ENCODE results near the gene PTDSS2. TPM values are rescaled to one million over a fixed set of nuclear protein-coding genes. Genes with fewer than 3 reads are reported as not detected.
A peak's percentile ranks its signal among the peaks of the same experiment; 100 is the strongest.

The PTDSS2 gene
- total RNA-seq, 1 donor from 2014 or later: 26.3 TPM

DNA sequence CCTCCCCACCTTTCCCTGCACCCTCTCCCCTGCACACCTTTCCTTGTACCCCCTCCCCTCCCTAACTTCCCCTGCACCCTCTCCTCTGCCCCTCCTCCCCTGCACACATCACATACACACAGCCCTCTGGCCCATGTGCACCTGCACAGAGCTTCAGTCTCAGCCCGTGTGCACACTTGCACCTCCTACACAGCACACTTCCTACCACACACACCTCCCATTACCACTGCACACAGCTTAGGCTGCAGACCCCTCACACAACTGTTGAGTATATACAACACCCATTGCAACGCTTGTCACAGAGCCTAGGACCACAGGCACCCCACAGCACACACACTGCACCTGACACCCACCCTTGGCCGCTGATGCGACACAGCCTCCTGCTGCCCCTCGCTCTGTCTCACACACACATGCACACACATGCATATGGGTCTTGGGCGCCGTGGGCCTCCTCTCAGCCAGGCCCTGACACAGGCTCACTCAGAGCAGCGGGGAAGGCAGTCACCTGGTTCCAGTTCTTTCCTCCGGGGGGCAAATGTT is 35.7 kb upstream of the PTDSS2 start:
- TF ChIP-seq, protein P1, sequence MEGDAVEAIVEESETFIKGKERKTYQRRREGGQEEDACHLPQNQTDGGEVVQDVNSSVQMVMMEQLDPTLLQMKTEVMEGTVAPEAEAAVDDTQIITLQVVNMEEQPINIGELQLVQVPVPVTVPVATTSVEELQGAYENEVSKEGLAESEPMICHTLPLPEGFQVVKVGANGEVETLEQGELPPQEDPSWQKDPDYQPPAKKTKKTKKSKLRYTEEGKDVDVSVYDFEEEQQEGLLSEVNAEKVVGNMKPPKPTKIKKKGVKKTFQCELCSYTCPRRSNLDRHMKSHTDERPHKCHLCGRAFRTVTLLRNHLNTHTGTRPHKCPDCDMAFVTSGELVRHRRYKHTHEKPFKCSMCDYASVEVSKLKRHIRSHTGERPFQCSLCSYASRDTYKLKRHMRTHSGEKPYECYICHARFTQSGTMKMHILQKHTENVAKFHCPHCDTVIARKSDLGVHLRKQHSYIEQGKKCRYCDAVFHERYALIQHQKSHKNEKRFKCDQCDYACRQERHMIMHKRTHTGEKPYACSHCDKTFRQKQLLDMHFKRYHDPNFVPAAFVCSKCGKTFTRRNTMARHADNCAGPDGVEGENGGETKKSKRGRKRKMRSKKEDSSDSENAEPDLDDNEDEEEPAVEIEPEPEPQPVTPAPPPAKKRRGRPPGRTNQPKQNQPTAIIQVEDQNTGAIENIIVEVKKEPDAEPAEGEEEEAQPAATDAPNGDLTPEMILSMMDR (IDR thresholded peaks at IDR 0.05; ENCODE audit: insufficient read depth, low read length, severe bottlenecking): no peak
- Histone ChIP-seq H3K27me3 (ENCODE audit: control insufficient read depth, insufficient read depth, low read length) (no peaks in the 10 kb centered on the region), H3K4me3 (ENCODE audit: low read depth, low read length) (no peak overlapping the region), H3K36me3 (ENCODE audit: control insufficient read depth, insufficient read depth, low read length) (no peaks in the 10 kb centered on the region)
- no peak for DNase-seq (ENCODE audit: low read depth)
- FAIRE-seq: peak; percentile 72

DNA sequence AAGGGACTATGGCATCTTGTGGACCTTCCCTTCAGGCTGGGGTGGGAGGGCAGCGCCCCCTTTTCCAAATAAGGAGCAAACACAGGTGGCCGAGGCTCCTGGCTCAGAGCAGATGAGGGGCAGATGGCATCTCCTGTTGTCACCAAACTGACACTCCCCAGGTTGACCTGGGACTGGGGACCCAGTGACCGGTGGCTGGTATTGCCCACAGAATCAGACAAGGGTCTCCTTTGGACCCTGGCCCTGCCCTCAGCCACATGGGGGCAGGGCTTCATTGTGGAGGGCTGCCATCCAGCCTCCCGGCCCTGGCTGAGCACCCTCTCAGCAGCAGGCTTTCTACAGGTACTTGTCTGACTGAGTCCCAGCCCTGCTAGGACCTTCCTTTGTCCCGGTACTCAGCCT is 34.4 kb upstream of the PTDSS2 start:
- Histone ChIP-seq H3K27me3 (ENCODE audit: control insufficient read depth, insufficient read depth, low read length) (no peaks in the 10 kb centered on the region), H3K4me3 (ENCODE audit: low read depth, low read length) (no peak overlapping the region), H3K36me3 (ENCODE audit: control insufficient read depth, insufficient read depth, low read length) (no peaks in the 10 kb centered on the region)
- TF ChIP-seq, protein P1 (IDR thresholded peaks at IDR 0.05; ENCODE audit: insufficient read depth, low read length, severe bottlenecking): no peak
- DNase-seq (ENCODE audit: low read depth) (no peak), FAIRE-seq (no peak)

DNA sequence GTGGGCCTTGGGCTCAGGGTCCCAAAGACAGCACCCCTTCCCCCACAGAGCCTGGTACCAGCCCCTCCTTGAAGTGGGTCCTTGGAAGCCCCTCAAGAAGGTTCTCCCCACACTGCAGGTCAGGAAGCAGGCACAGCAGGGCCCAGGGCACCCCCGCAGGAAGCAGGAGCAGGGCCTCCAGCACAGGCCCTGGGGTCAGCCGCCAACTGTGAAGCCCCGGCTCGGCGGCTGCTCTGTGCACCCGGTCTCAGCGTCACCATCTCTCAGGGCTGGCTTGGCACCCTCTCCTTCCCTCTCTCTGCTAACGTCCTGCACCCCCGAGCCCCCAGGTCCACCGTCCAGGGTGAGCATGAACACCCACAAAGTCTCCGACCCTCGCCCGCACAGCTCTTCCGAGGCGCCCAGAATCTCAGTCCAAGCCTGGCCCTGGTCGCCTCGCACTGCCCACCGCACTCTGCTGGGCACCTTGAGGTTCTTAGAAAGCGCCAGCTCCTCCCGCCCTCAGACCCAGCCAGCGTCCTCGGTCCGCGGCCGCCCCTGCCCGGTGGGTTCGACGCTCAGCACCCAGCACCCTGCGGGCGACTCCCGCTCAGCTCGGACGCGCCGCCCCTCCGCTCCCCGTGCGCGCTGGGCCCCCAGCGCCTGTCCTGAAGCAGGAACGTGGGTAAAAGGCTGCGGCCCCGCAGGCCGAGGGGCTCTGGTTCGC is 33.9 kb upstream of the PTDSS2 start:
- DNase-seq (ENCODE audit: low read depth): no peak
- H3K27me3 ChIP-seq (ENCODE audit: control insufficient read depth, insufficient read depth, low read length): no peaks in the 10 kb centered on the region
- H3K4me3 ChIP-seq (ENCODE audit: low read depth, low read length): peak overlapping the region; percentile 61
- TF ChIP-seq, protein P1 (IDR thresholded peaks at IDR 0.05; ENCODE audit: insufficient read depth, low read length, severe bottlenecking): no peak
- no peaks in the 10 kb centered on the region for H3K36me3 ChIP-seq (ENCODE audit: control insufficient read depth, insufficient read depth, low read length)
- FAIRE-seq: no peak

DNA sequence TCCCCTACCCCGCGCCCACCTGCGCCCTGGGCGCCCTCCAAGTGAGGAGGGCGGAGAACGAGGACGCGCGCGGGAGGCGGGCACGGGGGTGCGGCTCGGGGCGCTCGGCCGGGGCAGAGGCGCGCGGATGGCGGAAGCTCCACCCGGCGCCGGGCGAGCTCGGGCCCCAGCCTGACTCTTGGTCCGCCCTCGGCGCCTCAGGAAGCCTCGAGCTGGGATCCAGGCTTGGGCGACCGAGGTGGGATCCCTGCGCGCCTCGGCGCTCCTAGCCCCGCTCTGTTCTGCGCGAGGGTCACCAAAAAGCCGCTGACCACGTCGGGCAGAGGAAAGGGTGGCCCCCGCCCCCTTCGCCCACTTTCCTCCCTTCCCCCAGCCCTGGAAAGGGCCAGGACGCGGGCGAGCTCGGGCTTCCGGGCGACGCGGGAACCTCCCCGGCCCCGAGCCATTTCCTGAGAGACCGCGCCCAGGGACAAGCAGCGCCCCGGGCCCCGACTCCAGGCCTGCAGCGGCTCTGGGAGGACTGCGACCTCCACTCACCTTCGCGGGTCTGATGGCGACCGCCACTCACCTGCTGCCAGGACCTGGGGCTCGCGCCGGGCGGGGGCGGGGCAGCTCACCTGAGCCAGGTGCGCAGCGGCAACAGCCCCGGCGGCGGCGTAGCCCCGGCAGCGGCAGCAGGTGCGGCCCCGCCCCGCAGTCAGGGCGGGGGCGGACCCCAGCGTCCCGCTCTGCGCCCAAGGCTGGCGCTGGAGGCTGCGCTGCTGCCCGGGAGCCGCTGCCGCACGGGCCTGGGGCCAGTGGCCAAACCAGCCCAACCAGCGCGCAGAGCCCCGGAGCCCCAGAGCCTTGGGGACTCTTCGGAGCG is 33.1 kb upstream of the PTDSS2 start:
- peak overlapping the region; percentile 61 for H3K4me3 ChIP-seq (ENCODE audit: low read depth, low read length)
- H3K36me3 ChIP-seq (ENCODE audit: control insufficient read depth, insufficient read depth, low read length): no peaks in the 10 kb centered on the region
- no peak for DNase-seq (ENCODE audit: low read depth)
- H3K27me3 ChIP-seq (ENCODE audit: control insufficient read depth, insufficient read depth, low read length): no peaks in the 10 kb centered on the region
- FAIRE-seq: no peak
- TF ChIP-seq, protein P1 (IDR thresholded peaks at IDR 0.05; ENCODE audit: insufficient read depth, low read length, severe bottlenecking): no peak

DNA sequence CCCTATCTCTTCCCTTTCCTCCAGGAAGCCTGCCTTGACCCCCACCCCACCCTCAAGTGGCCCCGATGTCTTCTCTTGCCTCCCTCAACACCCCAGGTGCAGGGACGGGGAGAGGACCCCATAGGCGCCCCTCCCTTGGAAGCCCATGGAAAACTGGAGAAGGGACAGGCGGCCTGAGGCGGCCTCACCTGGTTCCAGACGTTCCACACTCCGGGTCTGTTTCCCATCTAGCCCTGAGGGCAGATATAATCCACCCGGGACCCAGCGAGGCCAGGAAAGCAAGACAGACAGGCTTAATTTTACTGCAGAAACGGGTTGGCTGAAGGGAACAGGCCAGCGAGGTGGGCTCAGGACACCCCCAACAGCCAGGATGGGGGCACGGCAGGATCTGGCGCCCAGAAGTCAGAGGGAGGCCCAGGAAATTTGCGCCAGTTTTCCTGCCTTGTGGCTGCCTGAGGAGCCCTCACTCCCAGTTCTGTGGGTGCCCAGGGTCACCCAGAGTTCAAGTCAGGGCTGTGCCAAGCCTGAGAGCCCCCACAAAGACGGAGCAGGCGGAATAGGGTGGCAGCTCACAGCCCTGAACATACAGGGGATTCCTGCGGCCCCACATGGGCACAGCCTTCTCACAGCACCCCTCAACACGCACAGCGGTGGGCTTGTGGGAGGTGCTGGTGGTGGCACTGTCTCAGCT is 32.3 kb upstream of the PTDSS2 start:
- DNase-seq (ENCODE audit: low read depth) (no peak), FAIRE-seq (no peak)
- Histone ChIP-seq H3K4me3 (ENCODE audit: low read depth, low read length) (peak overlapping the region; percentile 61), H3K36me3 (ENCODE audit: control insufficient read depth, insufficient read depth, low read length) (no peaks in the 10 kb centered on the region), H3K27me3 (ENCODE audit: control insufficient read depth, insufficient read depth, low read length) (no peaks in the 10 kb centered on the region)
- TF ChIP-seq, protein P1 (IDR thresholded peaks at IDR 0.05; ENCODE audit: insufficient read depth, low read length, severe bottlenecking): no peak

Data from bronchial epithelial cell (primary cell).